GM18909 (cell line): ENCODE measurements around the gene DUS1L.

ENCODE experiments used
- ATAC-seq: cut with Tn5 transposase; IDR thresholded peaks from one replicate; pipeline ENCODE4 v1.9.1; 2021; ENCODE audit warnings: mild to moderate bottlenecking; ENCODE audit not compliant: unreplicated experiment, poor library complexity

Gene DUS1L

GRCh38 chr17:82077617-82078358 lies 12.2 kb upstream of the DUS1L start:
- no peak for ATAC-seq

DNA sequence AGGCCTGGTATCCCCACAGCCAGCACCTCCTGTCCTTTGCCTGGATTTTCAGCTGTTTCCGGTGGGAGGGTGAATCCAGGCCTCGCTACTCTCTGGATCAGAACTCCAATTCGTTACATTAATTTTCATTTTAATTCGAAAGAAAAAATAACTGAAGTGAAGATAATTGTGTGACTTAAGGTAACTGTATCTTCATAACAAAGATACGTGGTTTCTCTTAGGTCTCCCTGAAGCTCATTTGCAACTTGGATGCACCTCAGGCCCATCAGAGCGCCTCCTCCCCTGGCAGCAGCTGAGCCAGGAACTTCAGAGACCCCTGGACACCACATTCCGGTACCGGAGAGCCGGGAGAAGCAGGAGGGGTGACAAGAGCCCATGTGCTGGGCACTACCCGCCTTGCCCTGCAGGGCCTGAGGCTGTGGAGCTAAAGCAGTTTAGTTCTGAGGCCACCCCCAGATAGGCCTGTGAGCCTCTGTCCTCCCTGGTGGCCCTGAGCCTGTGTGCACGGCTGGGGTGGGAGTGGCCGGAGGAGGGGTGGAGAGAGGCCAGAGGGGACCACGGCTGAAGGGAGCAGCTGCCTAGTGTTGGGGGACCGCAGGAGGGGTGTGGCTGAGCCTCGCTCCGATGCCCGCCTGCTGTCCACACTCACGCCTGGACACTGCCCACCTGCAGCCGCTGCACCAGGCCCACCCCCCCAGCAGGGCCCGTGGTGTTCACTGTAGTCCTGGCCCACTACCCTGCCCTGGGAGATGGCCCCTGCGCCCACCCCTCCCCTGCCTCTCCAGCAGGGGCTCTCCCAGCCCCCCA lies 11.4 kb upstream of the DUS1L start:
- no peak for ATAC-seq

DNA sequence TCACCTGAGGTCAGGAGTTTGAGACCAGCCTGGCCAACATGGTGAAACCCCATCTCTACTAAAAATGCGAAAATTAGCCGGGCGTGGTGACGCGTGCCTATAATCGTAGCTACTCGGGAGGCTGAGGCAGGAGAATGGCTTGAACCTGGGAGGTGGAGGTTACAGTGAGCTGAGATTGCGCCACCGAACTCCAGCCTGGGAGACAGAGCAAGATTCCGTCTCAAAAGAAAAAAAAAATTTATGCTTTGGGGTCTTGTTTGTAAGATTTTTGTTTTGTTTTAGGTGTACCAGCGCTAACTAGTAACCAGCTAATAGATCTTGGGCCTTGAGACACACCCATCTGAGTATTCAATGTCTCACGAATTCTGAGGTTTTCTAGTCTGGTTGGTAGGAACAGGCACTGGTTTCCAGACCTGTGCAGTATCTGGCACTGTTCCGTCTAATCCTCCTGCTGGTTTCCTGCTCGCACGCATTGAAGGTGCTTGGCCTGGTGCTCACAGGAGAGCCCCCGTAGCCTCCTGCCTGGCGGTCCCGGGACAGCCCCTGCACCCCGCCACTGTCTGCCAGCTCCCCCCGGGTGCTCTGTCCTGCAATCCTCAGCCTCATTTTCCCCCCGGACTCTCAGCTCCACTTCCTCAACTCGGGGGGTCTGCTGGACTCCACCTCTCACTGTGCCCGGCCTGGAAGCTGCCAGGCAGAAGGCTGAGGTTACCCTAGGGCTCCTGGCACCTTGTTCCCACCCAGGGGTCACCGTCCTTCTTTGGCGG lies 10.6 kb upstream of the DUS1L start:
- no peak for ATAC-seq

DNA sequence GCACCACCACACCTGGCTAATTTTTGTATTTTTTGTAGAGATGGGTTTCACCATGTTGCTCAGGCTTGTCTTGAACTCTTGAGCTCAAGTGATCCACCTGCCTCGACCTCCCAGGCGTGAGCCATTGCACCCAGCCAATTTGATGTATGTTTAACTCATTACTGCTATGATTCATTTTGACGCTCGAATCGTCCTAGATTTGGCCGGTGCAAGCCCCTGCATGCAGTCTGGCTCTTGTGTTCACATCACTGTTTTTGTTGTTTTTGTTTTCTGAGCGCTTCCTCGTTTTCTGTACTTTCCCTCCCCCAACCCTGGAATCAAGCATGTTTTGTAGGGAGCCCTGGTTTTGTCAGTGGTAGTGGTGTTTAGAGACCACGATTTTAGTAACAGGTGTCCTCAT lies 7.8 kb upstream of the DUS1L start:
- ATAC-seq: no peak

- ATAC-seq: no peak
Measured at GRCh38 chr17:82072827-82073226, 7.2 kb upstream of the DUS1L start.

GRCh38 chr17:82070611-82071010 lies 5.0 kb upstream of the DUS1L start:
- ATAC-seq: no peak

GRCh38 chr17:82065193-82065637 lies 389 bp downstream of the DUS1L start:
- ATAC-seq: peak; percentile 44

GRCh38 chr17:82064433-82065192 lies 991 bp downstream of the DUS1L start:
- ATAC-seq: no peak

GRCh38 chr17:82063424-82064415 lies 1.9 kb downstream of the DUS1L start:
- no peak for ATAC-seq

GRCh38 chr17:82062984-82063368 lies 2.6 kb downstream of the DUS1L start:
- no peak for ATAC-seq

DNA sequence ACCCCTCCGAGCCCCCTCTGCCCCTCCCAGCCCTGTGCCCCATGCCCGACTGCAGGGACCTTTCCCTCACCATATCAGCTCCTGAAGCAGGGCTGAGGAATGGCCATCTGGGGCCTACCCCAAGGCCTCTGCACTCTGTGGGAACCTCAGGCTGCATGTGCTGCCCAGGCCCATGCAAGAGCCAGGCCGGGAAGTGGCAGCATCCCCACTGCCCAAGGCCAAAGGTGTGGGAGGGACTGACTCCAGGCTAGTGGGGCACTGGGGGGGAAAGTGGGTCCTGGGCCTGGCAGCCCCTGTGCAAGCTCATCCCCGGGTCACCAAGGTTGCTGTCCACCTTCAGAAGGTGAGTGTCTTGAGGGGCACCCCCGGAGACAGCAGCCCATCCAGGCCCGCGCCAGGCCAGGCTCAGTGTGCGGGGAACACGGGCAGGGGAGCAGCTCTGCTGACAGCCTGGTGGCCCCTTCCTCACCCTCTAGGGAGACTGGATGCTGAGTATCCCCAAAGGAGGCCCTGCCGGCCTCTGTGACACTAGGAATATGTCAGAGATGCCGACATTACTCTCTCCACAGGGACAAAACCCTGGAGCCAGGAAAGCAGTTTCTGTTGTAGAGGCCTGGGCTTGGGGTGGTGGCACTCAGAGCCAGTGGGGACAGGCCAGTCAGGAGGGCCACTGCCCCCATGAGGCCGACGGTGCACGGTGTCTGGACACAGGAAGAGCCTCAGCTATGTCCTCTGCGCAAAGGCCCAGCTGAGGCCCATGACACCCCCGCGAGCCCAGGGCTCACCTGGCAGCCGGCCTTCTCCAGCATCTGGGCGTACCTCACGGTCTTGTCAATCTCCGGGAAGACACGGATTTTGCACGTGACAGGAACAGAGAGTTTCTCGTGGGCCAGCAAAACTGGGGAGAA lies 3.3 kb downstream of the DUS1L start:
- ATAC-seq: no peak

DNA sequence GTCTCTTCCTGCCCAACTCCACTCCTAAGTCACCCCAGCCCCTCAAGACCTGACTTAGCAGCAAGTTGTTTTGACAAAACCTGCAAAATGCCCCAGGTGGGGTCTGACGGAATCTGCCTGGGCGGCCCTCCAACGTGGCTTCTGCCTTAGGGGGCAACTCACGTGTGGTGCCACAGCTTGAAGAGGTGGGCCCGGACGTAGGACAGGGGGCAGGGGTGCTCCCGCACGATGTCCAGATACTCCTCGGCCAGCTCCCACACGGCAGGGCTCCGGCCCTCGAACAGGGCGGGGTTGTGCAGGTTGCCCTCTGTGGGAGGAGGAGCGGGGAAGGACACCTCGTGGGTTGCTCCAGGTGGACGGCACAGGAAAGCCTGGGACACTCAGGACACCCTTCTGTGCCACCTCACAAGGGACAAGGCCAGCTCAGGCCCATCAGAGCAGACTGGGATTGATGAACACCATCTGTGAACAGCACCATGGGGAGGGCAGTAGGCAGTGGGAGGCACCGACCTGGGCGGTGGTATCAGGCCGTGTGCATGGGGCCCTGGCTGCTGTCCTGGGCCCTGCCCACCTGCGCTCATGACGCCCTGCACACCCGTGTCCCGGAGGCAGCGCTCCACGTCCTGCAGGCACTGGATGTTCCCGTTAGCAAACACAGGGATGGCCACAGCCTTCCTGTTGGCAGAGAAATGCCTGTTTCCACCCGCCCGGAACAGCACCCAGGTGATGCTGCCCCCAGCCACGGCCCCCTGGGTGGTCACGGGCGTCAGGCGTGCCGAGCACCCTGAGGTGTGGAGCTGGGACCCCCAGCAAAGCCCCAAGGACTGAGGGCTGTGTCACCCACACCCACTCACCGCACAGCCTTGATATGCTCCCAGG lies 4.3 kb downstream of the DUS1L start:
- no peak for ATAC-seq

DNA sequence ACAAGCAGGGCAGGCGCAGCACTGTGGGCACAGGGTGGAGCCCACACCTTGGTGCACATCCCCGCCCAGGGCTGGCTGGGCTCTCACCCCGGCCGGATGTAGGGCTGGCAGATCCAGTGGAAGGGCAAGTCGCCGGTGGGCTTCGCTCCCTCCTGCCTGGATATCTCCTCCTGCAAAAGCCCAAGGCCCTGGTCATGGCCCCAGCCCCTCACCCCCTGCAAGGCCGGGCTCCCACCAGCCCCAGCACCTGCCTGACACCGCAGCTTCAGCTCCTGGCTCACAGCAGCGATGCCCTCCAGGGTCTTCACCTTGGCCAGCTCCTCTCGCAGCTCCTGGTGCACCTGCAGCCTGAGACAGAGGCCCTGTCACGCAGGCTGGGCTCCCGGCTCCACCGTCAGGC lies 5.0 kb downstream of the DUS1L start:
- no peak for ATAC-seq

- ATAC-seq: no peak
Measured at GRCh38 chr17:82060001-82060380, 5.6 kb downstream of the DUS1L start.

- ATAC-seq: no peak
Measured at GRCh38 chr17:82059272-82060000, 6.2 kb downstream of the DUS1L start.

DNA sequence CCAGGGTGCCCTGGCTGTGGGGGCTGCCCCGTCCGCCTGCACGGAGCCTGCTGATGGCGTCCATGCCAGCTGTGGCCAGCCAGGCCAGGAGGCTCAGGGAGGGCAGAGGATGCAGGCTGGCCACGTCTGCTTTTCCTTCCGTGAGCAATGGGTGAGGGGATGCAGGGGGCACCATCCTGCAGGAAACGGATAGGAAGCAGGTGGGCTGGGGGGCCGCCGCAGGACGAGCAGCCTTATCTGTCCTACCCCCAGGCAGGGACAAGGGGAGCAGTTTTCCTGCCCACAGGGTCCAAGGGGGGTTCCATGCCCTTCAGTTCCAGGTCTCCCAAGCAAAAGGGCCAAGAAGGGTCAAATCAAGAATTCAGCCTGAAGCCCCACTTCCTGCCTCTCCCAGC lies 6.8 kb downstream of the DUS1L start:
- no peak for ATAC-seq
